LNCaP clone FGC (cell line): ENCODE results near the gene DNAH1.

Experiments used
- DNase-seq: peaks from one replicate; pipeline ENCODE4 v3.0.0-alpha.2; 2011; ENCODE audit warnings: low read depth
- H3K4me3 ChIP-seq: 2 replicates; pipeline ENCODE4 v1.5.1; 2011; ENCODE audit warnings: mild to moderate bottlenecking, low read depth, low read length, control low read depth
- TF ChIP-seq, protein P1 (sequence below): IDR thresholded peaks from 2 replicates; pipeline ENCODE4 v1.5.1; 2012; ENCODE audit warnings: mild to moderate bottlenecking; ENCODE audit not compliant: control insufficient read depth, insufficient read depth; ENCODE audit errors: extremely low read depth

The DNAH1 gene

DNA sequence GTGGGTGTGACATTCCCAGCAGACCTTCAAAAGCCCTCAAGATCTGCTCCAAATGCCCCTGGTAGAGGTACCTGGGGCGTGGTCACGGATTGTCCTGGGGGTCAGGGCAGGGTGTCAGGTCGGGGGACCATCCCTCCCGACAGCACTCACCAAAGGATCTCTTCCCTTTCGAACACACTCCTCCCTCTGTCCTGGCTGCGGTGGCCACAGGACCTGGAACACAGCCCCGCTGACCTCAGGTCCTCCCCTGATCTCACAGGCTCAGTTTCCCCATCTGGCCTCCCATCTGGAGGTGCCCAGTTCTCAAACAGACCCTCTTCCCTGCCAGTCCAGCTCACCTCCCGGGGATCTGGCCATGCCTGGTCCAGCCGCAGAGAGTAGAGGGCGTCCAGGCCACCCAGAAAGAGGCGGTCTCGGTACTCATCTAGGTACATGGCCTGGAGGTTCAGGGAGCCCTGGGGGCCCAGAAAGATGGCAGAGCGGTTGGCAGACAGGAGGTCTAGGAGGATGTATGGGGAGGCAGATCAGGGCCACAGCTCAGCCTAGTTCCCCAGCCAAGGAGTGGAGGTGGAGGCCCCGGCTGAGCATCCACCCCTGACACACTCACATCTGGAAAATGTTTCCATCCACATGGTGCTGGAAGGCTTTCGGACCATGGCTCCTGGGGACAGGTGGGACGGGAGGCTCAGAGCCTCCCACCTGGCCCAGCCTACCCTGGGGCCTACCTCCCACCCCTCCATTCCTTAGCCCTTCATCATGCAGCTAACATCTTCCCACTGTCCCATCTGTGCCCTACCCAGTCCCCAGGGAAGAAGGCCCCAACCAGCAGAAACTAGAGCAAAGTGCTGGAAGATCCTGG, 126.5 kb downstream of the DNAH1 start:
- TF ChIP-seq, protein P1, sequence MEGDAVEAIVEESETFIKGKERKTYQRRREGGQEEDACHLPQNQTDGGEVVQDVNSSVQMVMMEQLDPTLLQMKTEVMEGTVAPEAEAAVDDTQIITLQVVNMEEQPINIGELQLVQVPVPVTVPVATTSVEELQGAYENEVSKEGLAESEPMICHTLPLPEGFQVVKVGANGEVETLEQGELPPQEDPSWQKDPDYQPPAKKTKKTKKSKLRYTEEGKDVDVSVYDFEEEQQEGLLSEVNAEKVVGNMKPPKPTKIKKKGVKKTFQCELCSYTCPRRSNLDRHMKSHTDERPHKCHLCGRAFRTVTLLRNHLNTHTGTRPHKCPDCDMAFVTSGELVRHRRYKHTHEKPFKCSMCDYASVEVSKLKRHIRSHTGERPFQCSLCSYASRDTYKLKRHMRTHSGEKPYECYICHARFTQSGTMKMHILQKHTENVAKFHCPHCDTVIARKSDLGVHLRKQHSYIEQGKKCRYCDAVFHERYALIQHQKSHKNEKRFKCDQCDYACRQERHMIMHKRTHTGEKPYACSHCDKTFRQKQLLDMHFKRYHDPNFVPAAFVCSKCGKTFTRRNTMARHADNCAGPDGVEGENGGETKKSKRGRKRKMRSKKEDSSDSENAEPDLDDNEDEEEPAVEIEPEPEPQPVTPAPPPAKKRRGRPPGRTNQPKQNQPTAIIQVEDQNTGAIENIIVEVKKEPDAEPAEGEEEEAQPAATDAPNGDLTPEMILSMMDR = no peak
- H3K4me3 ChIP-seq = no peak overlapping the region
- no peak for DNase-seq

DNA sequence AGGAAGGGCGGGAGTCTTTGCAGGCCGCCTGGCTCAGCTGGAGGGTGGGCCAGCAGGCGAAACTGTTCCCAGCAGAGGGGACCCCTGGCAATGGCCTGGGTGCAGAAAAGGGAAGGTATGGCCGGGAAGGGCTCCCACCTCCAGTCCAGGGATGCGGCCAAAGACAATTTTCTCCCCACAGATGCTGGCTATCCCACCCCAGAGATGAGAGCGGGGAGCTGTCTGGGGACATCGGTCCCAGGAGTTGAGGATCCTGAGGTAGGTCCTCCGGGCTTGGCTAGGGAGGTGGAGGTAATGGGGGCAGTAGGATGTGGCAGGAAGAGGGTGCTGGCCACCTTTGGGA, 127.1 kb downstream of the DNAH1 start:
- H3K4me3 ChIP-seq = no peak overlapping the region
- no peak for DNase-seq
- TF ChIP-seq, protein P1 = no peak

DNA sequence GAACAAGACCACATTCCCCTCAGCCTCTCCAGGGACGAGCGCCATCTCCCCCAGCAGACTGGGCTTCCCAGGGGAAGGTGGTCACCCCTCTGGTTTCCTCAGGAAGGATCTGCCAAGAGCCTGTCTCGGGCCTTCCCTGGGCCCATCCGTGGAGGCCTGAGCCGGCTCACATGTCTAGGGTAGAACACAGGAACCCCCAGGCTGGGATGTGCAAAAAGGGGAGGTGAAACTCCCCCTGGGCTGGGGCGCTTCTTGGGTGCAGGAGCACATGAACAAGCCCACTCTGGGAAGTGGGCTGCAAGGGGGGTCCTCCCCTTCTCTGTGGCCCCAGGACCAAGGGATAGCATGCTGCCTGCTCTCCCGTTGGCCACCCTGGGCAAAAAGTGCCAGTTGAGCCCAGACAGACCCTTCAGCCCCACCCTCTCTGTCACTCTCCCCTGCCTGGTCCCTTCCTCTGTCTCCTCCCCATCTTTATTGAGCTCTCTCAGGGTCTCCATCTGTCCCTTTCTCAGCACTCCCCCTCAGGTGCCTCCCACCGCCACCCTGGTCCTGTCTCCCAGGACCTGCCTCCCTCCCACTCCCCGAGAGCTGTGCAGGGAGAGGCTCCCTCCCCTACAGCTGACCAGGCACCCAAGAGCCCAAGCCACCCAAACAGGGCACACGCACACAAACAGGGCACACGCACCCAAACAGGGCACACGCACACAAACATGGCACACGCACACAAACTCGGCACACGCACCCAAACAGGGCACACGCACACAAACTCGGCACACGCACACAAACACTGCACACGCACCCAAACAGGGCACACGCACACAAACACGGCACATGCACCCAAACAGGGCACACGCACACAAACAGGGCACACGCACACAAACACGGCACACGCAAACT, 127.9 kb downstream of the DNAH1 start:
- TF ChIP-seq, protein P1 = no peak
- no peak for DNase-seq
- H3K4me3 ChIP-seq = peak overlapping the region; percentile 55

DNA sequence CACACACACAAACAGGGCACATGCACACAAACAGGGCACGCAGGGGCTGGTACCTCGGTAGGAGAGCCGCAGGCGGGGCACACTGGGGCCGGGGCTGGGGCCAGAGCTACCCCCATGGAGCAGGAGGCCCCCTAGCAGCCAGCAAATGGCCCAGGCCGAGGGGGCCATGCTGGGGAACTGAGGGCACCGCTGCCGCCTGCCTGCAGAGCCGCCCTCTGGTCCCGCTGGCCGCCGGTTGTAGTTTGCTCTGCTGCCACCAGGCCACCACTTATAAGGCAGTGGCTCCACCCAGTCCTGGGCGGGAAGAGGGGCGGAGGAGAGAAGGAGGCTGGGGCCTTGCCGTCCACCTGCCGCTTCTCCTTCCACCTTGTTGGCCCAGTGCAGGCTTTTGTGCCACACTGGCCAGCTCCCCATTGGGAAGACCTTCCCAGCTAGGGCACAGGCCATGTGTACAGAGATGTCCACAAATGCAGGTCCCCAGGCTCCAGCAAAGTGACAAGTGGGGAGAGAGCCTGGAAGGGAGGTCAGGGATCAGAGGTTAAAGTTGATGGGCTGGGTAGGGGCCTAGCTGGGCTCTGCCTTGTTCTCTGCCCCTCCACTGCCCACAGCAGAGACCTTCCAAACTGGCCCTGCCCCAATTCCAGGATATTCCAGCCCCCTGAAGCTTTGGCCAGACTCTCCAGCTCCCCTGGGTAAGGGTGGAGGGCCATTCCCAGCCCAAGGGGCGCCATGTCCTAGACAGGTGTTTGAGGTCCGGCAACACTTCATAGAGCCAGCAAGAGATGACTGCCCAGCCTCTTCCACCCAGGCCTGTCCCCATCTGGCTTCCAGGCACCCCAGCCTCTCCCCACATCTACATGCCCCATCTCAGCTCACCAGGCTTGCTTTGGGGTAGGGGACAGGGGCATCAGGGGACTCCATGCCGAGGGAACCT, 129.0 kb downstream of the DNAH1 start, which contains the start of gene SEMA3G:
TSS of gene SEMA3G (minus strand) at position 244 of the 934 bp plus-strand sequence. CDS start at position 168, 76 bp downstream.
- peak; percentile 64 for DNase-seq
- H3K4me3 ChIP-seq = peak within 1 kb of the TSS; percentile 55
- TF ChIP-seq, protein P1 = peak; percentile 52

DNA sequence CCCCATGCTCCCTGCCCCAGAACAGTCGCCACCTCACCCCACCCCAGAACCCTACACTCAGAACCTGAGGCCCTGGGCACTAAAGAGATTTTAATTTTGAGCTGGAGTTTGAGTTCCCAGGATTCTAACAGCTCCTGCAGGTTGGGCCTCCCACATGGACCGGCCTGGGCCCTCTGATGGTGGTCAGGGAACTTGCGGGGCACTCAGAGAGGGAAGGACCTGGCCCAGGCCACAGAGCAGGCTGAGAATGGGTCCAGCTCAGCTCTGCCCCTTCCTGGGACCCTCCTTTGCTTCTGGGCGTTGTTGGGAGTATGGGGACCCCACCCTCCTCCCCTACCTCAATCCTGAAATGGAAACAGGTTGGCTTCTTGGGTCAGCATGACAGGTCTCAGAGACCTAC, 129.9 kb downstream of the DNAH1 start:
- TF ChIP-seq, protein P1 = no peak
- no peak for DNase-seq
- H3K4me3 ChIP-seq = no peak overlapping the region
